Right hindlimb (tissue), 1 donor: ENCODE measurements around the gene PRTFDC1.
"Not testable (repeated sequence)": the region's sequence is repeated elsewhere in the genome, so short reads cannot be mapped to it uniquely, and the experiment has no call there.

ENCODE experiments used
- DNase-seq: peaks from one replicate; pipeline ENCODE4 v3.0.0-alpha.2; 2018

The PRTFDC1 gene

GRCh38 chr10:24869354-24870015, 82.9 kb downstream of the PRTFDC1 start:
- no peak for DNase-seq

GRCh38 chr10:24866604-24867583, 85.5 kb downstream of the PRTFDC1 start:
- peak; percentile 30 for DNase-seq

GRCh38 chr10:24865783-24866182, 86.6 kb downstream of the PRTFDC1 start:
- DNase-seq = no peak

- DNase-seq = no peak
These were observed 89.8 kb downstream of the PRTFDC1 start for GRCh38 chr10:24862589-24862988.

- DNase-seq = no peak
These were observed 93.8 kb downstream of the PRTFDC1 start for GRCh38 chr10:24858288-24859270.

GRCh38 chr10:24857031-24857725, 95.2 kb downstream of the PRTFDC1 start:
- DNase-seq = no peak

GRCh38 chr10:24854256-24854655, 98.2 kb downstream of the PRTFDC1 start:
- no peak for DNase-seq

GRCh38 chr10:24853661-24854060, 98.7 kb downstream of the PRTFDC1 start:
- DNase-seq = no peak

GRCh38 chr10:24851629-24852028, 100.8 kb downstream of the PRTFDC1 start:
- no peak for DNase-seq

GRCh38 chr10:24850727-24851296, 101.6 kb downstream of the PRTFDC1 start:
- no peak for DNase-seq

GRCh38 chr10:24849501-24850299, 102.7 kb downstream of the PRTFDC1 start:
- no peak for DNase-seq

- no peak for DNase-seq
These were observed 103.4 kb downstream of the PRTFDC1 start for GRCh38 chr10:24849051-24849450.

GRCh38 chr10:24848195-24848594, 104.2 kb downstream of the PRTFDC1 start:
- DNase-seq = no peak

GRCh38 chr10:24847112-24848070, 105.0 kb downstream of the PRTFDC1 start:
- no peak for DNase-seq

GRCh38 chr10:24844742-24845141, 107.7 kb downstream of the PRTFDC1 start:
- no peak for DNase-seq

- no peak for DNase-seq
These were observed 109.2 kb downstream of the PRTFDC1 start for GRCh38 chr10:24843256-24843655.

GRCh38 chr10:24842856-24843255, 109.5 kb downstream of the PRTFDC1 start:
- DNase-seq = no peak

GRCh38 chr10:24841530-24841929, 110.9 kb downstream of the PRTFDC1 start:
- no peak for DNase-seq

GRCh38 chr10:24840784-24841183, 111.6 kb downstream of the PRTFDC1 start:
- DNase-seq = no peak

GRCh38 chr10:24837781-24838180, 114.6 kb downstream of the PRTFDC1 start:
- not testable (repeated sequence) for DNase-seq
